Immature natural killer cell (primary cell): ENCODE results near the gene RUSF1. TPM values are rescaled to one million over a fixed set of nuclear protein-coding genes. Genes with fewer than 3 reads are reported as not detected.

Experiments used
- DNase-seq, 3 donors: peaks; one replicate each; pipeline ENCODE4 v3.0.0; 2022; ENCODE audit warnings: mixed read lengths in 1 of 3
- H3K27ac Mint-ChIP-seq, 6 donors: one replicate each; pipeline ENCODE4 v1.8.0; 2020; ENCODE audit warnings: mixed read lengths in 6 of 6, mild to moderate bottlenecking in 5 of 6, inconsistent platforms in 4 of 6, moderate library complexity in 3 of 6
- H3K27me3 Mint-ChIP-seq, 3 donors: one replicate each; pipeline ENCODE4 v1.8.0; 2020 to 2021; ENCODE audit warnings: low read depth in 3 of 3, mild to moderate bottlenecking in 3 of 3, mixed read lengths in 3 of 3, moderate library complexity in 3 of 3, inconsistent platforms in 1 of 3
- H3K36me3 Mint-ChIP-seq, 3 donors: one replicate each; pipeline ENCODE4 v1.8.0; 2020; ENCODE audit warnings: mixed read lengths in 3 of 3, inconsistent platforms in 2 of 3, mild to moderate bottlenecking in 2 of 3
- H3K4me1 Mint-ChIP-seq, 2 donors: one replicate each; pipeline ENCODE4 v1.8.0; 2020; ENCODE audit warnings: inconsistent platforms in 2 of 2, mild to moderate bottlenecking in 2 of 2, mixed read lengths in 2 of 2, moderate library complexity in 1 of 2
- H3K4me3 Mint-ChIP-seq, 5 donors: one replicate each; pipeline ENCODE4 v1.8.0; 2020; ENCODE audit warnings: mild to moderate bottlenecking in 5 of 5, mixed read lengths in 5 of 5, inconsistent platforms in 3 of 5, moderate library complexity in 3 of 5
- H3K9me3 Mint-ChIP-seq, 6 donors: one replicate each; pipeline ENCODE4 v1.8.0; 2020; ENCODE audit warnings: mild to moderate bottlenecking in 6 of 6, mixed read lengths in 6 of 6, inconsistent platforms in 4 of 6, moderate library complexity in 3 of 6
- polyA plus RNA-seq, 3 donors: library from polyadenylated mRNA; unstranded; fragments of 300-500 nt; fragmentation: Illumina TruSeq; gene quantifications; one replicate each; pipeline ENCODE4 v1.2.3, GENCODE V29; 2021

The RUSF1 gene
- polyA plus RNA-seq, 3 donors from 2014 or later, result 18.5 to 24.3 (median 19.6) TPM

- peak; percentile 23 to 38 (median 28) for DNase-seq
- H3K27ac Mint-ChIP-seq, result peak overlapping the region in 3 of 6 donors; percentile 16 to 74 (median 36)
- peaks cover 0 to 2% (median 0%) of the 10 kb centered on the region in 6 donors for H3K9me3 Mint-ChIP-seq
- H3K27me3 Mint-ChIP-seq, result peaks cover 7 to 17% (median 9%) of the 10 kb centered on the region in 3 donors
- H3K4me3 Mint-ChIP-seq, result peak overlapping the region; percentile 63 to 90 (median 83)
- peaks cover 15 to 19% of the 10 kb centered on the region in 2 donors for H3K4me1 Mint-ChIP-seq
- peaks cover 0 to 3% (median 0%) of the 10 kb centered on the region in 3 donors for H3K36me3 Mint-ChIP-seq
These were observed 30.7 kb downstream of the RUSF1 start for GRCh38 chr16:31477220-31478216.

GRCh38 chr16:31476303-31477219 lies 31.6 kb downstream of the RUSF1 start:
- Mint-ChIP-seq H3K4me3 (peak overlapping the region; percentile 79 to 90 (median 83)), H3K27ac (peak overlapping the region in 3 of 6 donors; percentile 31 to 48 (median 34)), H3K9me3 (peaks cover 0 to 2% (median 0%) of the 10 kb centered on the region in 6 donors), H3K36me3 (peaks cover 0 to 3% (median 0%) of the 10 kb centered on the region in 3 donors), H3K27me3 (peaks cover 10 to 19% (median 11%) of the 10 kb centered on the region in 3 donors), H3K4me1 (peaks cover 15 to 20% of the 10 kb centered on the region in 2 donors)
- DNase-seq, result peak; percentile 65 to 74 (median 73)

DNA sequence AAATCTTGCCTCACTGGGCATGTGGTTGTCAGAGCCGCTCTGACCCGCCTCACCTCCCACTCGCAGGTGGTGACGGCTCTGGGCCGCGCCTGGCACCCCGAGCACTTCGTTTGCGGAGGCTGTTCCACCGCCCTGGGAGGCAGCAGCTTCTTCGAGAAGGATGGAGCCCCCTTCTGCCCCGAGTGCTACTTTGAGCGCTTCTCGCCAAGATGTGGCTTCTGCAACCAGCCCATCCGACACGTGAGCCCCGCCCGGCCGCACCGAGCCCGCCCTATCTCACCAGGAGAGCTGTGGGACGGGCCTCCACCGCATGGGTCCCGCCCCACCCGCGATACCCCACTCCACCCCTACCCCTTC lies 32.3 kb downstream of the RUSF1 start:
- Mint-ChIP-seq H3K9me3 (peaks cover 0 to 2% (median 0%) of the 10 kb centered on the region in 6 donors), H3K4me1 (peaks cover 15 to 25% of the 10 kb centered on the region in 2 donors), H3K4me3 (peak overlapping the region; percentile 79 to 90 (median 83)), H3K27me3 (peaks cover 10 to 20% (median 11%) of the 10 kb centered on the region in 3 donors), H3K27ac (no peak overlapping the region), H3K36me3 (peaks cover 0 to 3% (median 0%) of the 10 kb centered on the region in 3 donors)
- DNase-seq, result no peak

DNA sequence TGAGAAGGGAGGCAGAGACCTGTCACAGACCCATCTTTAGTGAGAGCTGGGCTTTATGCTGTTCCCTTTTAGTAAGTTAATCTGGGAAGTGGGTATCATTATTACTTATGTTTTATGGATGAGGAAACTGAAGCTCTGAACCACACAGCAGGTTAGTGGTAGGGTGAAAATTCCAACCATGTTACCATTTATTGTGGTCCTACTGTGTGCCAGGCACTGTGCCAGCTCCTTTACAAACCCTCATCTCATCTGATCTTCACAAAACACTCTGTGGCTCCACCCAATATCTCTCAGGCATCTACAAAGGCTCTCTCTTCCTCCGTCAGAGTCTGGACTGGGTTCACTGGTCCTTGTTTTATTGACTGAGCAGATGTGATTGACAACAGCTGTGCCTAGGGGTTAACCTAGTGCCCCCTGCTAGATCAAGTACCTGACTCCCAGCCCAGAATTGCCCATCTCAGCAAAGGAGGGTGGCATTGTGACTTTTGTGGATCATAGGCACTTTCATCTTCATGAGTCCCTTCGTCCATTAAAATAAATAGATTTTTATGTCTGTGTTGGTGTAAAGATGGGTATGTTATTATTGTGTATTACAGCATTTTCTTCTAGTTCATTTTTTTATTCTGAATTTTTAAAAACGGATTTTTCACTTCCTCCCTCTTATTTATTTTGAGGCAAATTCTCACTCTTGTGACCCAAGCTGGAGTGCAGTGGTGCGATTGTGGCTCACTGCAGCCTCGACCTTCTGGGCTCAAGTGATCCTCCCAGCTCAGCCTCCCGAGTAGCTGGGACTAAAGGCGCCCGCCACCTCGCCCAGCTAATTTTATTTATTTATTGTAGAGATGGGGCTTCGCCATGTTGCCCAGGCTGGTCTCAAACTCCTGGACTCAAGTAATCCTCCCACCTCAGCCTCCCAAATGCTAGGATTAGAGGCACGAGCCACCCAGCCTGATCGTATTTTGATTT lies 33.1 kb downstream of the RUSF1 start:
- Mint-ChIP-seq H3K36me3 (no peaks in the 10 kb centered on the region), H3K4me3 (peak overlapping the region in 2 of 5 donors; percentile 2 to 38), H3K27ac (no peak overlapping the region), H3K9me3 (peaks cover 0 to 2% (median 0%) of the 10 kb centered on the region in 6 donors), H3K4me1 (peaks cover 15 to 25% of the 10 kb centered on the region in 2 donors), H3K27me3 (peaks cover 8 to 20% (median 11%) of the 10 kb centered on the region in 3 donors)
- DNase-seq, result no peak

GRCh38 chr16:31474173-31474714 lies 33.9 kb downstream of the RUSF1 start:
- peaks cover 15 to 25% of the 10 kb centered on the region in 2 donors for H3K4me1 Mint-ChIP-seq
- H3K27ac Mint-ChIP-seq, result no peak overlapping the region
- H3K9me3 Mint-ChIP-seq, result peaks cover 0 to 2% (median 0%) of the 10 kb centered on the region in 6 donors
- no peak for DNase-seq
- H3K4me3 Mint-ChIP-seq, result peak overlapping the region in 1 of 5 donors; percentile 29
- no peaks in the 10 kb centered on the region for H3K36me3 Mint-ChIP-seq
- peaks cover 7 to 20% (median 11%) of the 10 kb centered on the region in 3 donors for H3K27me3 Mint-ChIP-seq

- H3K4me1 Mint-ChIP-seq, result peaks cover 15 to 25% of the 10 kb centered on the region in 2 donors
- peaks cover 7 to 20% (median 11%) of the 10 kb centered on the region in 3 donors for H3K27me3 Mint-ChIP-seq
- no peak for DNase-seq
- H3K27ac Mint-ChIP-seq, result no peak overlapping the region
- H3K9me3 Mint-ChIP-seq, result peaks cover 0 to 2% (median 0%) of the 10 kb centered on the region in 6 donors
- H3K4me3 Mint-ChIP-seq, result peak overlapping the region in 1 of 5 donors; percentile 65
- H3K36me3 Mint-ChIP-seq, result no peaks in the 10 kb centered on the region
These were observed 34.8 kb downstream of the RUSF1 start for GRCh38 chr16:31473264-31473984.

- Mint-ChIP-seq H3K4me3 (peak overlapping the region in 3 of 5 donors; percentile 30 to 79 (median 36)), H3K9me3 (peaks cover 0 to 2% (median 0%) of the 10 kb centered on the region in 6 donors), H3K27ac (no peak overlapping the region), H3K36me3 (no peaks in the 10 kb centered on the region), H3K27me3 (peaks cover 6 to 20% (median 11%) of the 10 kb centered on the region in 3 donors), H3K4me1 (peaks cover 11 to 23% of the 10 kb centered on the region in 2 donors)
- DNase-seq, result peak in 2 of 3 donors; percentile 26 to 32
These were observed 35.4 kb downstream of the RUSF1 start for GRCh38 chr16:31472709-31473203.

DNA sequence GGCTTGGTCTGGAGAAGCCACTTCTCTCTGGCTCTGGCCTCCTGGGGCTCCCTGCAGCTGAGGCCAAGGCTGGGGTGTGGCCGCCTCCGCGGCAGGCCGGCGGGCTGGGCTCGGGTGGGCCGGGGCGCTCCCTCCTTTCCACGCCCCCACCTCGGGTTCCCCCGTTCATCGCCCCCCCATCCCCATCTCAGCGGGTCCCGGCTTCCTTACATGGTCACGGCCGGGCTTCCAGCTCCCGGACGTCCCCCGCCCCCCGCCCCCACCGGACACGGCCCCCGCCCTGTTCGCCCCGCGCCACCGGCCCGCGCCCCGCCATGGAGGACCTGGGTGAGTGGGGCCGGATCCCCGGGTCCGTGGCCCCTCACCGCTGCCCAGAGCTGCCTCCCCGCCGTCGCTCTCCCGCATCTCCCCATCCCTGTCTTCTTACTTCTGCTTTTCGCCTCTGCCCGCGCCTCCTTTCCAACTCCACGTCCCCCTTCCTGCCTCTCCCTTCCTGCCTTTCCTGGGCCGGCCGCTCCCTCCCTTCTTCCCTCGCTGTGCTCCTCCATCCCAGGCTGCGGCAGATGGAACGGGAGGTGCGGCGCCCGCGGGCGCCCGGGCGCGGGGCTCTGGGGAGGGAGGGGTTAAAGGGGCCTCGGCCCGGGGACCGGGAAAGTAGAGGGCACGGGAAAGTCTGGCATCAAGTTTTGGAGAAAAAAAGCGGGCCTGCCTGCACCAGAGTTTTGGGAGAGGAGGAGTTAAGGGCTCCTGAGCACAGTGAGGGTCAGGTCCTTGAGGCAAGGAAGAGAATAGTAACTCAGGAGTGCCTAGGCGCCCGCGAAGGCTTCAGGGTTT lies 36.1 kb downstream of the RUSF1 start, which contains the start of gene TGFB1I1:
Gene TGFB1I1 (plus strand): TSS at position 278 of the 834 bp plus-strand sequence. CDS start 37 bp downstream, at position 315.
- Mint-ChIP-seq H3K4me3 (peak within 1 kb of the TSS; percentile 30 to 79 (median 67)), H3K27ac (no peak within 1 kb of the TSS), H3K4me1 (peaks cover 8 to 19% of the 10 kb centered on the region in 2 donors), H3K9me3 (peaks cover 0 to 2% (median 0%) of the 10 kb centered on the region in 6 donors), H3K36me3 (peaks cover 0 to 1% (median 0%) of the 10 kb centered on the region in 3 donors), H3K27me3 (peaks cover 5 to 20% (median 13%) of the 10 kb centered on the region in 3 donors)
- DNase-seq, result no peak

DNA sequence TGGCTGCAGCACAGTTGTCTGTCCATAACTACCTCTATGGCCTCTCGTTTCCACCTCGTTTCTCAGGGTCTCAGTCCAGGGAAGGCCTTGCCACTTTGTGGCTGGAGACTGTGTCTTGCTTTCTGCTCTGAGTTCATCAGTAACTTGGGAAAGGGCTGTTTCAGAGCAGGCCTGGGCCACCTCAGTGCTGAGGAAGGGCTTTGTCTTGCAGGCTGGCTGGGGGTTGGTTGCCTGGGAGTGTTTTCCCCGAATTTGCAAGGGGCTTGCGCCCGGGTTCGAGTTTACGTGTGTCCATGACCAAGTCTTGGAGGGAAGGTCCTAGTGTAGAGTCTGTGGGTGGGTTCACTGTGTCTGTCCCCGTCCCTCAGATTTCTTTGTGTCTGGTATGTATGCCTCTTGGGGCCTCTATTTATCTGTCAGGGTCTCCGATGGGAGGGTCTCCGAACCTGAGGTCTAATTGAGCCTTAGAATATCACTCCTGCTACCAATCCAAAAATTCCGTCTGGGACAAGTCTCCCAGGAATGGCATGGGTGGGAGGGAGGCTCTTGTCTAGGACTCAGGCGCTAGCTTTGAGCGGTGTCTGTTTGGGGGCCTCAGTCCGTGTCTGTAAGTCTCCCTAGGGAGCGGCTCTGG lies 36.8 kb downstream of the RUSF1 start:
- Mint-ChIP-seq H3K27ac (no peak overlapping the region), H3K4me1 (peaks cover 5 to 14% of the 10 kb centered on the region in 2 donors), H3K9me3 (peaks cover 0 to 2% (median 0%) of the 10 kb centered on the region in 6 donors), H3K4me3 (peak overlapping the region in 1 of 5 donors; percentile 39), H3K27me3 (peaks cover 5 to 20% (median 12%) of the 10 kb centered on the region in 3 donors), H3K36me3 (peaks cover 0 to 6% (median 4%) of the 10 kb centered on the region in 3 donors)
- DNase-seq, result no peak

DNA sequence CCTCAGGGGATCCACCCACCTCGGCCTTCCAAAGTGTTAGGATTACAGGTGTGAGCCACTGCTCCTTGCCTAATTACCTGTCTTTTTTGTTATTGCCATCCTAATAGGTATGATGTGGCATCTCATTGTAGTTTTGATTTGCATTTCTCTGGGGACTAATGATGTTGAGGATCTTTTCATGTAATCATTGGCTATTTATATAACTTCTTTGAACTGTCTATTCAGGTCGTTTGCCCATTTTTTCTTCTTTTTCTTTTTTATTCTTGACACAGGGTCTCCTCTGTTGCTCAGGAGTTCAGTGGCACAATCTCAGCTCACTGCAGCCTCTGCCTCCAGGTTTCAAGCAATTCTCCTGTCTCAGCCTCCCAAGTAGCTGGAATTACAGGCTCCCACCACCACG lies 37.6 kb downstream of the RUSF1 start:
- H3K27ac Mint-ChIP-seq, result no peak overlapping the region
- peaks cover 0 to 2% (median 0%) of the 10 kb centered on the region in 6 donors for H3K9me3 Mint-ChIP-seq
- H3K27me3 Mint-ChIP-seq, result peaks cover 5 to 17% (median 12%) of the 10 kb centered on the region in 3 donors
- H3K4me1 Mint-ChIP-seq, result peaks cover 0 to 11% of the 10 kb centered on the region in 2 donors
- no peak overlapping the region for H3K4me3 Mint-ChIP-seq
- no peak for DNase-seq
- H3K36me3 Mint-ChIP-seq, result peaks cover 0 to 6% (median 6%) of the 10 kb centered on the region in 3 donors
